GM12878 (cell line): ENCODE measurements around the gene ERC1. TPM values are rescaled to one million over a fixed set of nuclear protein-coding genes. Genes with fewer than 3 reads are reported as not detected.

ENCODE experiments used
- ATAC-seq: fragments of 200-7000 bp; cut with Tn5 transposase; 3 replicates; pipeline ENCODE4 v1.9.1; 2020; ENCODE audit warnings: mild to moderate bottlenecking, moderate library complexity
- BruUV-seq: library from RNA; stranded (reverse); fragments of 400-500 nt; replicated peaks from 2 replicates; lab custom pipeline; 2021; lab: Mats Ljungman, UMichigan
- CTCF ChIA-PET: fragments of 300-600 bp; sonication (Branson Sonifier 250); formaldehyde crosslinking; extraction: SDS; loops from one replicate; lab custom pipeline; 2021; ENCODE audit warnings: inconsistent platforms; lab: Yijun Ruan, JAX
- POLR2A ChIA-PET: fragments of 350-600 bp; formaldehyde crosslinking; extraction: SDS; loops from one replicate; lab custom pipeline; 2021; ENCODE audit warnings: inconsistent platforms; lab: Charles Lee
- RAD21 ChIA-PET: fragments of 300-600 bp; sonication (Branson Sonifier 250); formaldehyde crosslinking; loops from one replicate; lab custom pipeline; 2023; ENCODE audit warnings: antibody characterized with exemption; ENCODE audit not compliant: unreplicated experiment; lab: Charles Lee
- SMC1A ChIA-PET: fragments of 300-600 bp; sonication (Branson Sonifier 250); formaldehyde crosslinking; loops from one replicate; lab custom pipeline; 2023; ENCODE audit not compliant: unreplicated experiment, uncharacterized antibody; lab: Charles Lee
- DNase-seq: peaks from one replicate; pipeline ENCODE4 v3.0.0-alpha.2; 2011; ENCODE audit warnings: low read depth, low spot score
- FAIRE-seq: peaks from 3 replicates; lab custom pipeline; 2011; peaks lifted over from hg19 to GRCh38; lab: Jason Lieb, UNC
- H2AFZ ChIP-seq: 2 replicates; pipeline ENCODE4 v1.6.0; 2011; ENCODE audit warnings: low read depth, low read length, control low read depth; ENCODE audit not compliant: control insufficient read depth
- H3K27ac ChIP-seq: 2 replicates; pipeline ENCODE4 v1.5.1; 2011; ENCODE audit warnings: control low read depth; ENCODE audit not compliant: control insufficient read depth, insufficient read depth
- H3K27me3 ChIP-seq, 2 experiments: replicated peaks in 1 of 2; 2 replicates each; pipeline versions ENCODE4 v1.6.0 to v1.6.1; 2011; ENCODE audit warnings: low read length in 1 of 2; ENCODE audit not compliant: control insufficient read depth in 2 of 2, insufficient read depth in 2 of 2
- H3K36me3 ChIP-seq, 2 experiments: 2 replicates each; pipeline ENCODE4 v1.5.1; 2011; ENCODE audit warnings: low read length in 1 of 2; ENCODE audit not compliant: control insufficient read depth in 2 of 2, insufficient read depth in 2 of 2
- H3K4me1 ChIP-seq: 2 replicates; pipeline ENCODE4 v1.6.1; 2011; ENCODE audit warnings: mild to moderate bottlenecking, low read length, moderate library complexity, mixed read lengths; ENCODE audit not compliant: control insufficient read depth, insufficient read depth
- H3K4me2 ChIP-seq: 2 replicates; pipeline ENCODE4 v1.6.0; 2011; ENCODE audit warnings: control low read depth; ENCODE audit not compliant: control insufficient read depth, insufficient read depth
- H3K4me3 ChIP-seq: fragments of 200-600 bp; sonication (generic); 2 replicates; pipeline ENCODE4 v1.5.1; 2016
- H3K79me2 ChIP-seq: 2 replicates; pipeline ENCODE4 v1.6.0; 2011; ENCODE audit warnings: low read length; ENCODE audit not compliant: control insufficient read depth, insufficient read depth
- H3K9ac ChIP-seq: 2 replicates; pipeline ENCODE4 v1.8.0; 2011; ENCODE audit warnings: low read length, control low read depth, mixed read lengths; ENCODE audit not compliant: control insufficient read depth, insufficient read depth
- H3K9me3 ChIP-seq: replicated peaks from 3 replicates; pipeline ENCODE4 v1.5.1; 2011; ENCODE audit warnings: mild to moderate bottlenecking, low read length; ENCODE audit not compliant: control insufficient read depth, insufficient read depth
- H4K20me1 ChIP-seq: 2 replicates; pipeline ENCODE4 v1.6.0; 2011; ENCODE audit not compliant: control insufficient read depth, insufficient read depth
- BCL11A ChIP-seq: IDR thresholded peaks from 2 replicates; pipeline ENCODE4 v1.6.1; 2011; ENCODE audit warnings: low read depth, low read length
- BHLHE40 ChIP-seq, 2 experiments: fragments of 450-650 bp in 1 of 2; IDR thresholded peaks; 2 replicates each; pipeline ENCODE4 v1.6.1; 2011 to 2017; ENCODE audit warnings: low read depth in 2 of 2, borderline replicate concordance in 1 of 2, improper control_type of control experiment in 1 of 2, low read length in 1 of 2, mild to moderate bottlenecking in 1 of 2
- BMI1 ChIP-seq: fragments of 450-650 bp; IDR thresholded peaks from 2 replicates; pipeline ENCODE4 v1.6.1; 2016; ENCODE audit warnings: mild to moderate bottlenecking, moderate library complexity, borderline replicate concordance
- ESRRA ChIP-seq: IDR thresholded peaks from 2 replicates; pipeline ENCODE4 v1.6.1; 2012; ENCODE audit warnings: mild to moderate bottlenecking, low read length, improper control_type of control experiment
- HDAC2 ChIP-seq: fragments of 200-600 bp; sonication (generic); IDR thresholded peaks from 2 replicates; pipeline ENCODE4 v1.6.1; 2017
- LARP7 ChIP-seq: fragments of 450-650 bp; IDR thresholded peaks from 2 replicates; pipeline ENCODE4 v1.6.1; 2017; ENCODE audit warnings: mild to moderate bottlenecking
- MTA3 ChIP-seq: IDR thresholded peaks from 2 replicates; pipeline ENCODE4 v1.6.1; 2012; ENCODE audit warnings: low read length, inconsistent platforms, borderline replicate concordance
- NFYB ChIP-seq: IDR thresholded peaks from 2 replicates; pipeline ENCODE4 v1.6.1; 2011; ENCODE audit warnings: low read depth, mild to moderate bottlenecking, low read length, improper control_type of control experiment, moderate library complexity; ENCODE audit not compliant: insufficient read depth
- POU2F2 ChIP-seq: IDR thresholded peaks from 3 replicates; pipeline ENCODE4 v1.6.1; 2011; ENCODE audit warnings: low read depth, mild to moderate bottlenecking, low read length, borderline replicate concordance
- SMAD1 ChIP-seq: fragments of 450-650 bp; IDR thresholded peaks from 2 replicates; pipeline ENCODE4 v1.6.1; 2018; ENCODE audit warnings: mild to moderate bottlenecking, low read depth; ENCODE audit not compliant: partially characterized antibody
- SMAD5 ChIP-seq: IDR thresholded peaks from 2 replicates; pipeline ENCODE4 v1.6.1; 2016; ENCODE audit warnings: antibody characterized with exemption, low read depth
- SUZ12 ChIP-seq: fragments of 200-600 bp; sonication (generic); IDR thresholded peaks from one replicate; pipeline ENCODE4 v1.6.1; 2018; ENCODE audit warnings: antibody characterized with exemption, mild to moderate bottlenecking; ENCODE audit not compliant: unreplicated experiment
- WGBS: methylation state at CpG from one replicate; pipeline ENCODE4 v1.1.6; 2016; ENCODE audit warnings: low lambda C conversion rate; ENCODE audit not compliant: insufficient replicate concordance, insufficient coverage; ENCODE audit errors: missing lambda C conversion rate; 5-methylcytosine and 5-hydroxymethylcytosine counted together
- in situ Hi-C: fragments of 300-500 bp; cut with MboI; formaldehyde crosslinking; loops from 9 replicates; pipeline ENCODE4 v1.14.3; 2018; ENCODE audit warnings: mixed read lengths
- intact Hi-C: fragments of 100-400 bp; cut with micrococcal nuclease; formaldehyde crosslinking; loops from one replicate; pipeline ENCODE4 v1.14.2; 2022; ENCODE audit not compliant: unreplicated experiment
- polyA plus RNA-seq, 11 experiments: library from polyadenylated mRNA; depleted of rRNA in 4 of 11; unstranded in 6 of 11; stranded (reverse) in 5 of 11; fragments of >200 nt; fragmentation: Nextera tagmentation in 4 of 11; fragmentation: Illumina TruSeq in 1 of 11; extraction: Ambion mirVana in 4 of 11; extraction: Trizol in 1 of 11; gene quantifications; 1 replicate in 1 of 11; 2 replicates in 10 of 11; pipeline versions ENCODE4 v1.2.1 to v1.2.3, GENCODE V29; 2011 to 2016; ENCODE audit warnings: inconsistent platforms in 2 of 11, missing spikeins in 2 of 11, low read depth in 1 of 11
- total RNA-seq, 4 experiments: library from RNA; depleted of rRNA in 3 of 4; stranded (reverse); fragments of >200 nt in 3 of 4; fragmentation: Illumina TruSeq in 1 of 4; extraction: Trizol in 1 of 4; gene quantifications; 2 replicates each; pipeline versions ENCODE4 v1.2.1 to v1.2.3, GENCODE V29; 2013 to 2021
- TF ChIP-seq, protein P1 (sequence below): fragments of 450-650 bp; IDR thresholded peaks from 2 replicates; pipeline ENCODE4 v1.6.1; 2017; ENCODE audit warnings: antibody characterized with exemption, mild to moderate bottlenecking, moderate library complexity
- TF ChIP-seq, protein P2 (sequence below): fragments of 450-650 bp; IDR thresholded peaks from 2 replicates; pipeline ENCODE4 v1.6.1; 2017; ENCODE audit warnings: low read depth, mild to moderate bottlenecking, moderate library complexity
- TF ChIP-seq, protein P3 (sequence below): fragments of 450-650 bp; IDR thresholded peaks from 2 replicates; pipeline ENCODE4 v1.6.1; 2017; ENCODE audit warnings: mild to moderate bottlenecking
- TF ChIP-seq, protein P4 (sequence below): IDR thresholded peaks from 2 replicates; pipeline ENCODE4 v1.6.1; 2012; ENCODE audit warnings: low read depth, low read length, improper control_type of control experiment

ERC1 gene
- total and polyA plus RNA-seq, 10 of the 15 experiments (the other 5 are each of a cell fraction or from before 2014, with no cell fraction given): 0.75 to 8.0 (median 5.0) TPM

DNA sequence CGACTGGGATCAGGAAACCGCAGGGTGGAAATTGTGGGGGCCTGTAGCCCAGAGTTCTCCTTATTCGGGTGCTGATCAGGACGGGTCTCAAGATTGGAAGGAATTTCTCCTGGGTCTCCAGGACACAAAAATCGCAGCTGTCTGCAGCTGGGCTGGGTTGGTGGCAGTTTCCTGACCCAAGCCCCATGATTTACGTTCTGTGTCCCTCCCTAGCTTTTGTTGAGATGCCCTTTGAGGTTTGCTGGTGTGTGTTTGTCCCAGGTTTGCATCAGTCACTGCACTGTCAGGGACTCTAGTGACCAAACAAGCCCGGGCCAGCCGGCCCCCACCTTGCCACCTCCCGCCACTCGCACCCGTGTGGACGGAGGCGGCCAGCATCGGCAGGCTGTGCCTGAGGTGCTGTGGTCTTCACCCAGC, 513.9 kb downstream of the ERC1 start:
- no peaks in the 10 kb centered on the region for H3K9me3 ChIP-seq
- H3K4me2 ChIP-seq: no peak overlapping the region
- TF ChIP-seq BMI1: no peak
- no peak for TF ChIP-seq MTA3
- TF ChIP-seq SMAD5: no peak
- TF ChIP-seq ESRRA: no peak
- no peak for TF ChIP-seq SUZ12
- no peak for TF ChIP-seq BCL11A
- no peak for TF ChIP-seq HDAC2
- TF ChIP-seq SMAD1: no peak
- no peak for TF ChIP-seq BHLHE40 (IDR thresholded peaks at IDR 0.05; ENCODE audit: borderline replicate concordance in 1 of 2, low read depth in 2 of 2, low read length in 1 of 2)
- TF ChIP-seq, protein P1, sequence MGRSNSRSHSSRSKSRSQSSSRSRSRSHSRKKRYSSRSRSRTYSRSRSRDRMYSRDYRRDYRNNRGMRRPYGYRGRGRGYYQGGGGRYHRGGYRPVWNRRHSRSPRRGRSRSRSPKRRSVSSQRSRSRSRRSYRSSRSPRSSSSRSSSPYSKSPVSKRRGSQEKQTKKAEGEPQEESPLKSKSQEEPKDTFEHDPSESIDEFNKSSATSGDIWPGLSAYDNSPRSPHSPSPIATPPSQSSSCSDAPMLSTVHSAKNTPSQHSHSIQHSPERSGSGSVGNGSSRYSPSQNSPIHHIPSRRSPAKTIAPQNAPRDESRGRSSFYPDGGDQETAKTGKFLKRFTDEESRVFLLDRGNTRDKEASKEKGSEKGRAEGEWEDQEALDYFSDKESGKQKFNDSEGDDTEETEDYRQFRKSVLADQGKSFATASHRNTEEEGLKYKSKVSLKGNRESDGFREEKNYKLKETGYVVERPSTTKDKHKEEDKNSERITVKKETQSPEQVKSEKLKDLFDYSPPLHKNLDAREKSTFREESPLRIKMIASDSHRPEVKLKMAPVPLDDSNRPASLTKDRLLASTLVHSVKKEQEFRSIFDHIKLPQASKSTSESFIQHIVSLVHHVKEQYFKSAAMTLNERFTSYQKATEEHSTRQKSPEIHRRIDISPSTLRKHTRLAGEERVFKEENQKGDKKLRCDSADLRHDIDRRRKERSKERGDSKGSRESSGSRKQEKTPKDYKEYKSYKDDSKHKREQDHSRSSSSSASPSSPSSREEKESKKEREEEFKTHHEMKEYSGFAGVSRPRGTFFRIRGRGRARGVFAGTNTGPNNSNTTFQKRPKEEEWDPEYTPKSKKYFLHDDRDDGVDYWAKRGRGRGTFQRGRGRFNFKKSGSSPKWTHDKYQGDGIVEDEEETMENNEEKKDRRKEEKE: no peak
- TF ChIP-seq, protein P2, sequence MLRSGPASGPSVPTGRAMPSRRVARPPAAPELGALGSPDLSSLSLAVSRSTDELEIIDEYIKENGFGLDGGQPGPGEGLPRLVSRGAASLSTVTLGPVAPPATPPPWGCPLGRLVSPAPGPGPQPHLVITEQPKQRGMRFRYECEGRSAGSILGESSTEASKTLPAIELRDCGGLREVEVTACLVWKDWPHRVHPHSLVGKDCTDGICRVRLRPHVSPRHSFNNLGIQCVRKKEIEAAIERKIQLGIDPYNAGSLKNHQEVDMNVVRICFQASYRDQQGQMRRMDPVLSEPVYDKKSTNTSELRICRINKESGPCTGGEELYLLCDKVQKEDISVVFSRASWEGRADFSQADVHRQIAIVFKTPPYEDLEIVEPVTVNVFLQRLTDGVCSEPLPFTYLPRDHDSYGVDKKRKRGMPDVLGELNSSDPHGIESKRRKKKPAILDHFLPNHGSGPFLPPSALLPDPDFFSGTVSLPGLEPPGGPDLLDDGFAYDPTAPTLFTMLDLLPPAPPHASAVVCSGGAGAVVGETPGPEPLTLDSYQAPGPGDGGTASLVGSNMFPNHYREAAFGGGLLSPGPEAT: no peak
- TF ChIP-seq POU2F2: no peak
- TF ChIP-seq, protein P3, sequence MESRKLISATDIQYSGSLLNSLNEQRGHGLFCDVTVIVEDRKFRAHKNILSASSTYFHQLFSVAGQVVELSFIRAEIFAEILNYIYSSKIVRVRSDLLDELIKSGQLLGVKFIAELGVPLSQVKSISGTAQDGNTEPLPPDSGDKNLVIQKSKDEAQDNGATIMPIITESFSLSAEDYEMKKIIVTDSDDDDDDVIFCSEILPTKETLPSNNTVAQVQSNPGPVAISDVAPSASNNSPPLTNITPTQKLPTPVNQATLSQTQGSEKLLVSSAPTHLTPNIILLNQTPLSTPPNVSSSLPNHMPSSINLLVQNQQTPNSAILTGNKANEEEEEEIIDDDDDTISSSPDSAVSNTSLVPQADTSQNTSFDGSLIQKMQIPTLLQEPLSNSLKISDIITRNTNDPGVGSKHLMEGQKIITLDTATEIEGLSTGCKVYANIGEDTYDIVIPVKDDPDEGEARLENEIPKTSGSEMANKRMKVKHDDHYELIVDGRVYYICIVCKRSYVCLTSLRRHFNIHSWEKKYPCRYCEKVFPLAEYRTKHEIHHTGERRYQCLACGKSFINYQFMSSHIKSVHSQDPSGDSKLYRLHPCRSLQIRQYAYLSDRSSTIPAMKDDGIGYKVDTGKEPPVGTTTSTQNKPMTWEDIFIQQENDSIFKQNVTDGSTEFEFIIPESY: no peak
- TF ChIP-seq, protein P4, sequence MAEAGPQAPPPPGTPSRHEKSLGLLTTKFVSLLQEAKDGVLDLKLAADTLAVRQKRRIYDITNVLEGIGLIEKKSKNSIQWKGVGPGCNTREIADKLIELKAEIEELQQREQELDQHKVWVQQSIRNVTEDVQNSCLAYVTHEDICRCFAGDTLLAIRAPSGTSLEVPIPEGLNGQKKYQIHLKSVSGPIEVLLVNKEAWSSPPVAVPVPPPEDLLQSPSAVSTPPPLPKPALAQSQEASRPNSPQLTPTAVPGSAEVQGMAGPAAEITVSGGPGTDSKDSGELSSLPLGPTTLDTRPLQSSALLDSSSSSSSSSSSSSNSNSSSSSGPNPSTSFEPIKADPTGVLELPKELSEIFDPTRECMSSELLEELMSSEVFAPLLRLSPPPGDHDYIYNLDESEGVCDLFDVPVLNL: no peak
- no peak for TF ChIP-seq NFYB
- TF ChIP-seq LARP7: no peak
- in situ Hi-C loops: no loop called here
- no peaks in the 10 kb centered on the region; a peak in 1 of 4 replicates for H3K27me3 ChIP-seq
- no TSS peak for BruUV-seq
- ChIA-PET RAD21 (interaction anchor here (0.5 to 2.0 kb wide), 2 partner anchors 387 to 389 kb away, joined by 3 to 9 read pairs; no protein-coding TSS in a partner anchor), SMC1A (interaction anchor here (0.6 to 1.2 kb wide), 2 partner anchors 387 to 974 kb away, joined by 3 to 4 read pairs; no protein-coding TSS in a partner anchor), POLR2A (interaction anchor here (0.5 kb wide), 1 partner anchor 29 kb away, joined by 4 read pairs; no protein-coding TSS in a partner anchor), CTCF (interaction anchor here (0.7 to 0.9 kb wide), 2 partner anchors 13 to 285 kb away, joined by 3 read pairs; no protein-coding TSS in a partner anchor)
- no peak overlapping the region for H3K27ac ChIP-seq
- no peak overlapping the region for H2AFZ ChIP-seq
- no peak overlapping the region for H3K9ac ChIP-seq
- H3K36me3 ChIP-seq: no peaks in the 10 kb centered on the region
- FAIRE-seq (no peak), ATAC-seq (no peak), DNase-seq (no peak)
- no peaks in the 10 kb centered on the region for H3K4me1 ChIP-seq
- H3K4me3 ChIP-seq: no peak overlapping the region
- 48% methylated on average over 14 of the region's 14 CpGs for WGBS
- H4K20me1 ChIP-seq: no peaks in the 10 kb centered on the region
- H3K79me2 ChIP-seq: no peaks in the 10 kb centered on the region
- intact Hi-C loops: no loop called here
